CD4-positive, CD25-positive, alpha-beta regulatory T cell (primary cell): ENCODE results near the gene MICAL2. TPM values are rescaled to one million over a fixed set of nuclear protein-coding genes. Genes with fewer than 3 reads are reported as not detected.
A peak's percentile ranks its signal among the peaks of the same experiment; 100 is the strongest.

ENCODE experiments used
- ATAC-seq, 2 donors: fragments of 150-1000 bp; cut with Tn5 transposase; one replicate each; pipeline ENCODE4 v1.10.0; 2021; ENCODE audit warnings: low read depth in 2 of 2, moderate number of reproducible peaks in 2 of 2, moderate library complexity in 1 of 2
- DNase-seq, 3 donors: peaks; one replicate each; pipeline versions ENCODE4 v3.0.0 to v3.0.0-alpha.2; 2012 to 2022; ENCODE audit warnings: mixed read lengths in 1 of 3
- H3K27ac ChIP-seq: one replicate; pipeline ENCODE4 v1.7.0; 2013; ENCODE audit warnings: mild to moderate bottlenecking, low read length; ENCODE audit not compliant: insufficient read depth, poor library complexity, severe bottlenecking
- H3K27me3 ChIP-seq: one replicate; pipeline ENCODE4 v1.7.0; 2013; ENCODE audit warnings: low read length; ENCODE audit not compliant: control insufficient read depth, insufficient read depth
- H3K36me3 ChIP-seq: one replicate; pipeline ENCODE4 v1.7.0; 2013; ENCODE audit warnings: mild to moderate bottlenecking, low read length, moderate library complexity; ENCODE audit not compliant: control insufficient read depth, insufficient read depth
- H3K4me1 ChIP-seq: 2 replicates; pipeline ENCODE4 v1.7.0; 2013; ENCODE audit warnings: mild to moderate bottlenecking, low read length; ENCODE audit not compliant: insufficient read depth, control insufficient read depth, poor library complexity, severe bottlenecking
- H3K4me3 ChIP-seq: one replicate; pipeline ENCODE4 v1.7.0; 2013; ENCODE audit warnings: low read depth, mild to moderate bottlenecking, low read length, moderate library complexity
- H3K9me3 ChIP-seq, 2 experiments: 1 replicate in 1 of 2; 2 replicates in 1 of 2; pipeline ENCODE4 v1.7.0; 2013; ENCODE audit warnings: low read length in 2 of 2, mild to moderate bottlenecking in 1 of 2, moderate library complexity in 1 of 2; ENCODE audit not compliant: control insufficient read depth in 2 of 2
- H3K27ac Mint-ChIP-seq, 3 donors: one replicate each; pipeline ENCODE4 v1.8.0; 2020 to 2022; ENCODE audit warnings: mild to moderate bottlenecking in 3 of 3, mixed read lengths in 3 of 3, moderate library complexity in 2 of 3
- H3K27me3 Mint-ChIP-seq: one replicate; pipeline ENCODE4 v1.8.0; 2022; ENCODE audit warnings: mild to moderate bottlenecking, mixed read lengths
- H3K36me3 Mint-ChIP-seq: one replicate; pipeline ENCODE4 v1.8.0; 2020; ENCODE audit warnings: mixed read lengths
- H3K4me1 Mint-ChIP-seq, 4 donors: one replicate each; pipeline ENCODE4 v1.8.0; 2020 to 2022; ENCODE audit warnings: mixed read lengths in 4 of 4, mild to moderate bottlenecking in 1 of 4
- H3K4me3 Mint-ChIP-seq, 4 donors: one replicate each; pipeline ENCODE4 v1.8.0; 2020 to 2022; ENCODE audit warnings: mild to moderate bottlenecking in 4 of 4, mixed read lengths in 4 of 4, moderate library complexity in 3 of 4
- H3K9me3 Mint-ChIP-seq, 7 donors: one replicate each; pipeline ENCODE4 v1.8.0; 2020 to 2022; ENCODE audit warnings: mixed read lengths in 7 of 7, mild to moderate bottlenecking in 3 of 7, moderate library complexity in 2 of 7
- polyA plus RNA-seq, 4 donors: library from polyadenylated mRNA; unstranded; fragments of 300-500 nt; fragmentation: Illumina TruSeq; gene quantifications; one replicate each; pipeline ENCODE4 v1.2.3, GENCODE V29; 2021
- total RNA-seq: library from RNA; stranded (reverse); gene quantifications from one replicate; pipeline ENCODE4 v1.2.3, GENCODE V29; 2022

MICAL2 gene
- total and polyA plus RNA-seq, 5 donors from 2014 or later: 15.9 to 67.5 (median 24.4) TPM

DNA sequence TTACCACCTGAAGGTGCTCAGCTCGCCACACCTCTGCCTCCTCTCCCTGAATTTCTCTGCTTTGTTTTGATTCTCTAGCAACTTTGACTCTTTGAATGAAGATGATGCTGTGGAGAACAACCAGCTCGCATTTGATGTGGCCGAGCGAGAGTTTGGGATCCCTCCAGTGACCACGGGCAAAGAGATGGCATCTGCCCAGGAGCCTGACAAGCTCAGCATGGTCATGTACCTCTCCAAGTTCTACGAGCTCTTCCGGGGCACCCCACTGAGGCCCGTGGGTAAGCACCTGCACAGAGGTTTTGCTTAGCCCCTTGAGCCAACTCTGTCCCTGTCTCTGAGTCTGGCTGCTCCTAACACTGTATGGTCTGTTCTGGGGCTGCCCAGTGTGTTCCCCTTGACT is 115.7 kb downstream of the MICAL2 start:
- H3K27me3 Mint-ChIP-seq: no peaks in the 10 kb centered on the region

GRCh38 chr11:12229450-12230229 is 119.2 kb downstream of the MICAL2 start:
- Mint-ChIP-seq H3K36me3 (peaks cover 27% of the 10 kb centered on the region), H3K27ac (peak overlapping the region in 1 of 3 donors; percentile 72), H3K4me3 (no peak overlapping the region), H3K27me3 (no peaks in the 10 kb centered on the region), H3K9me3 (no peaks in the 10 kb centered on the region), H3K4me1 (peaks cover 8 to 32% (median 17%) of the 10 kb centered on the region in 4 donors)
- peaks cover 50% of the 10 kb centered on the region for H3K36me3 ChIP-seq
- no peak for DNase-seq
- no peak for ATAC-seq
- peaks cover 9% of the 10 kb centered on the region for H3K4me1 ChIP-seq
- no peaks in the 10 kb centered on the region for H3K9me3 ChIP-seq
- no peak overlapping the region for H3K27ac ChIP-seq
- no peak overlapping the region for H3K4me3 ChIP-seq
- H3K27me3 ChIP-seq: no peaks in the 10 kb centered on the region

More for the DNA sequence above, 115.7 kb downstream of the MICAL2 start:
- no peaks in the 10 kb centered on the region for H3K9me3 ChIP-seq
- no peaks in the 10 kb centered on the region for H3K9me3 Mint-ChIP-seq
- no peaks in the 10 kb centered on the region for H3K27me3 ChIP-seq
- no peak for ATAC-seq
- peak overlapping the region; percentile 26 for H3K27ac ChIP-seq
- H3K4me3 ChIP-seq: no peak overlapping the region
- peaks cover 44% of the 10 kb centered on the region for H3K36me3 ChIP-seq
- peaks cover 14 to 57% (median 33%) of the 10 kb centered on the region in 4 donors for H3K4me1 Mint-ChIP-seq
- peak overlapping the region in 2 of 3 donors; percentile 93 to 98 for H3K27ac Mint-ChIP-seq
- peaks cover 21% of the 10 kb centered on the region for H3K36me3 Mint-ChIP-seq
- H3K4me3 Mint-ChIP-seq: peak overlapping the region in 2 of 4 donors; percentile 19 to 29
- H3K4me1 ChIP-seq: peaks cover 43% of the 10 kb centered on the region
- DNase-seq: no peak

DNA sequence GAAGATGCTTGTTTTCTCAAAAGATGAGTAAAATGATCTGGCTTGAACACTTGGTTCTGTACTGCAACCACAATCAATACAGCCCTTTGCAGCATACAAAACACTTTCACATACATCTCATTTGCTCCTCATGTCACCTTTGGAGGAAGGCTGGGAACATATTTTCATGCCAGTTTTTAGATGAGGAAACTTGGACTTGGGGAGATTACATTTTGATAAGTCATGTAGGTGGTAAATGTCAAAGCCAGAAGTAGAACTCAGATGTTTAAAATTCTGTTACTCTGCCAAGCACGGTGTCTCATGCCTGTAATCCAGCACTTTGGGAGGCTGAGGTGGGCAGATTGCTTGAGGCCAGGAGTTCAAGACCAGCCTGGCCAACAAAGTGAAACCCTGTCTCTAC is 121.8 kb downstream of the MICAL2 start:
- H3K27me3 Mint-ChIP-seq: no peaks in the 10 kb centered on the region
- peaks cover 43% of the 10 kb centered on the region for H3K36me3 ChIP-seq
- H3K27ac Mint-ChIP-seq: peak overlapping the region in 1 of 3 donors; percentile 6

DNA sequence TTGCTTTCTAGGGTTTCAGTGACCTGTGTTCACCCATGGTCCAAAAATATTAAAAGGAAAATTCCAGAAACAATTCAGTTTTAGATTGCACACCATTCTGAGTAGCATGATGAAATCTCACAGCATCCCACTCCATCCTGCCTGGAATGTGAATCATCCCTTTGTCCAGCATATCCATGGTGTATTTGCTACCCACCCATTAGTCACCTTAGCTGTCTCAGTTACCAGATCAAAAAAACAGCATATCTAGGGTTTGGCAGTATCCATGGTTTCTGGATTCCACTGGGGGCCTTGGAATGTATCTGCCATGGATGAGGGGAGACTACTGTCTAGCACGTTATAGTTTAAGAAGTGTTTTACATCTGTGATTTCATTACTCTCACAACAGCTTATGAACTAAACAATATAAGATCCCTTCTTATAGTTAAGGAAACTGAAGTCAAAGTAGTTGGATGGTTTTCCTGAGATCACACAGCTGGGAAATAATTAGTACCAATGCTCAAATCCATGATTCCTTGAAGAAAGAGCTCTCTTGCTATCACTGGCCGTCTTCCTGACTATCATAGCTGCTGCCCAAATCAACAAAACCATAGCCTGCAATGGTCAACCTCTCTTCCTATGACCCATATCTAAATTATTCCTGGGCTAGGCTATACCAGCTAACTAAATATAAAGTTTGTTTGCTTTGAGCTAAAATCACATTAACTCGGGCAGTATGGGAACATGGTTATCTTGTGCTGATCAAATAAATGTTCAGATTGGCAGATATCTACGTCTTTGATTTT is 122.6 kb downstream of the MICAL2 start:
- Mint-ChIP-seq H3K4me1 (peaks cover 15 to 33% (median 16%) of the 10 kb centered on the region in 4 donors), H3K4me3 (no peak overlapping the region), H3K27ac (peak overlapping the region in 1 of 3 donors; percentile 45), H3K9me3 (no peaks in the 10 kb centered on the region), H3K36me3 (peaks cover 24% of the 10 kb centered on the region), H3K27me3 (no peaks in the 10 kb centered on the region)
- ATAC-seq: no peak
- H3K4me3 ChIP-seq: no peak overlapping the region
- no peak overlapping the region for H3K27ac ChIP-seq
- no peaks in the 10 kb centered on the region for H3K9me3 ChIP-seq
- peaks cover 38% of the 10 kb centered on the region for H3K36me3 ChIP-seq
- no peaks in the 10 kb centered on the region for H3K27me3 ChIP-seq
- peaks cover 13% of the 10 kb centered on the region for H3K4me1 ChIP-seq
- DNase-seq: no peak

More for the DNA sequence above, 121.8 kb downstream of the MICAL2 start:
- Mint-ChIP-seq H3K4me1 (peaks cover 15 to 34% (median 19%) of the 10 kb centered on the region in 4 donors), H3K9me3 (no peaks in the 10 kb centered on the region), H3K36me3 (peaks cover 26% of the 10 kb centered on the region), H3K4me3 (no peak overlapping the region)
- DNase-seq (no peak), ATAC-seq (no peak)
- no peaks in the 10 kb centered on the region for H3K9me3 ChIP-seq
- H3K27me3 ChIP-seq: no peaks in the 10 kb centered on the region
- H3K27ac ChIP-seq: no peak overlapping the region
- H3K4me1 ChIP-seq: peaks cover 13% of the 10 kb centered on the region
- H3K4me3 ChIP-seq: no peak overlapping the region

GRCh38 chr11:12233602-12233925 is 123.2 kb downstream of the MICAL2 start:
- H3K27me3 Mint-ChIP-seq: no peaks in the 10 kb centered on the region
- no peaks in the 10 kb centered on the region for H3K9me3 Mint-ChIP-seq
- Histone ChIP-seq H3K27ac (no peak overlapping the region), H3K9me3 (no peaks in the 10 kb centered on the region), H3K4me1 (peaks cover 13% of the 10 kb centered on the region), H3K4me3 (no peak overlapping the region), H3K36me3 (peaks cover 35% of the 10 kb centered on the region), H3K27me3 (no peaks in the 10 kb centered on the region)
- peaks cover 23% of the 10 kb centered on the region for H3K36me3 Mint-ChIP-seq
- no peak overlapping the region for H3K4me3 Mint-ChIP-seq
- peak overlapping the region in 1 of 3 donors; percentile 45 for H3K27ac Mint-ChIP-seq
- DNase-seq (no peak), ATAC-seq (no peak)
- H3K4me1 Mint-ChIP-seq: peaks cover 13 to 30% (median 16%) of the 10 kb centered on the region in 4 donors

DNA sequence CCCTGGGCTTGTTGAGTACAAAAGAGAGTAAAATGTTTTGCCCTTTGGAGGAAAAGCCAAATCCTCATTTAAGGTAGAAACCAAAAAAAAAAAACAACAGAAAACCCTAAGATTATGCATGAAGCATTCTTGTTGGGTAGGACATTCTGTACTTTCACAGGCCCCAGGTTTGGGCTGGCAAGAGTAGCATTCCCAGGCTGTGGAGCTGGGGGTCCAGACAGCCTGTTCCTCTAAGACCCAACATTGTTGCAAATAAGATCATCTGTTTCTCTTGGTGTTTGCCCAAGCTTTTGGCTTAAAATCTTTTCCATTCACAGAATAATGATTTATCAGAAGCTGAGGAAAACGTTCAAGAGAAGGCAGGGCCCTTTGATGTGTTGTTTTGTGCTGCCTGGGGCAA is 123.8 kb downstream of the MICAL2 start:
- H3K4me1 Mint-ChIP-seq: peaks cover 13 to 30% (median 16%) of the 10 kb centered on the region in 4 donors
- Histone ChIP-seq H3K9me3 (no peaks in the 10 kb centered on the region), H3K36me3 (peaks cover 30% of the 10 kb centered on the region), H3K27me3 (no peaks in the 10 kb centered on the region), H3K4me3 (no peak overlapping the region), H3K27ac (no peak overlapping the region), H3K4me1 (peaks cover 13% of the 10 kb centered on the region)
- H3K27ac Mint-ChIP-seq: peak overlapping the region in 2 of 3 donors; percentile 78 to 93
- no peaks in the 10 kb centered on the region for H3K27me3 Mint-ChIP-seq
- H3K4me3 Mint-ChIP-seq: peak overlapping the region in 1 of 4 donors; percentile 50
- DNase-seq: no peak
- H3K9me3 Mint-ChIP-seq: no peaks in the 10 kb centered on the region
- no peak for ATAC-seq
- peaks cover 20% of the 10 kb centered on the region for H3K36me3 Mint-ChIP-seq

DNA sequence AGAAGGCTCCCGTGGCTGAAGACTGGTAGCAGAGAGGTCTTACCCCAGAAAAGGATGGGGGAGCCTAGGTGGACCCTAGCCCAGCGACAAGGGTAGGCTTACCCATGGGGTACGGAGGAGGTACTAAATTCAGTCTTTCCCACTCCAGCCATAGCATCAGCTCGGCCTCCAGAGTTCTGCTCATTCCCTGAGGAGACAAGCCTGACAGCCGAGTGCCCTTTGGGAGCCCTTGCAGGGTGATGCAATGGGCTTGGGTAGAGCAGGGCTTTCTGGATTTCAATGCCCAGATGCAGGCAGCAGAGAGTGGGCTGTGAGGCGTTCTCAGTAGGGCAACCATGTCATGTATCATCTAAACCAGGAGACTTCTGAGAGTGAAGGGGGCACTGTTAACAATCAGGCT is 124.7 kb downstream of the MICAL2 start:
- peaks cover 13 to 27% (median 16%) of the 10 kb centered on the region in 4 donors for H3K4me1 Mint-ChIP-seq
- H3K27ac ChIP-seq: no peak overlapping the region
- no peak for DNase-seq
- ATAC-seq: no peak
- H3K27me3 ChIP-seq: no peaks in the 10 kb centered on the region
- H3K36me3 Mint-ChIP-seq: peaks cover 18% of the 10 kb centered on the region
- H3K27ac Mint-ChIP-seq: peak overlapping the region; percentile 78 to 93 (median 93)
- H3K36me3 ChIP-seq: peaks cover 29% of the 10 kb centered on the region
- peak overlapping the region in 2 of 4 donors; percentile 17 to 22 for H3K4me3 Mint-ChIP-seq
- peaks cover 13% of the 10 kb centered on the region for H3K4me1 ChIP-seq
- H3K4me3 ChIP-seq: no peak overlapping the region
- no peaks in the 10 kb centered on the region for H3K9me3 ChIP-seq
- no peaks in the 10 kb centered on the region for H3K27me3 Mint-ChIP-seq
- H3K9me3 Mint-ChIP-seq: no peaks in the 10 kb centered on the region
